GM18951 (cell line): ENCODE data around the gene TEX11.
"Not testable (repeated sequence)": the region's sequence is repeated elsewhere in the genome, so short reads cannot be mapped to it uniquely, and the experiment has no call there.

ENCODE experiments used
- POLR2A ChIP-seq: IDR thresholded peaks from 4 replicates; pipeline ENCODE4 v1.6.1; 2011; ENCODE audit warnings: mild to moderate bottlenecking; ENCODE audit not compliant: insufficient read length, insufficient read depth; ENCODE audit errors: extremely low read depth
- in situ Hi-C: fragments of 300-500 bp; cut with MboI; formaldehyde crosslinking; loops from one replicate; pipeline ENCODE4 v1.12.0; 2022; ENCODE audit warnings: low sequenced_read_pairs, mixed read lengths, inconsistent platforms; ENCODE audit not compliant: unreplicated experiment

TEX11 gene

GRCh38 chrX:70826715-70827114, 81.8 kb downstream of the TEX11 start:
- no peak for TF ChIP-seq POLR2A
- in situ Hi-C loops: no loop called here

GRCh38 chrX:70825366-70825765, 83.1 kb downstream of the TEX11 start:
- in situ Hi-C loops: no loop called here
- TF ChIP-seq POLR2A: no peak

- in situ Hi-C loops: no loop called here
- TF ChIP-seq POLR2A: no peak
Observed at GRCh38 chrX:70808942-70809940, 99.3 kb downstream of the TEX11 start.

- TF ChIP-seq POLR2A: no peak
- in situ Hi-C loops: no loop called here
Observed at GRCh38 chrX:70806081-70806480, 102.4 kb downstream of the TEX11 start.

GRCh38 chrX:70796742-70797141, 111.8 kb downstream of the TEX11 start:
- in situ Hi-C loops: not testable (repeated sequence)

- in situ Hi-C loops: loop anchor here (25.0 kb wide), 1 partner anchor 388 kb away; no protein-coding TSS in a partner anchor
- no peak for TF ChIP-seq POLR2A
Observed at GRCh38 chrX:70774223-70774622, 134.3 kb downstream of the TEX11 start.

GRCh38 chrX:70769659-70770227, 138.8 kb downstream of the TEX11 start:
- in situ Hi-C loops: loop anchor here (25.0 kb wide), 1 partner anchor 393 kb away; no protein-coding TSS in a partner anchor
- TF ChIP-seq POLR2A: no peak

GRCh38 chrX:70762285-70762684, 146.2 kb downstream of the TEX11 start:
- no peak for TF ChIP-seq POLR2A
- in situ Hi-C loops: loop anchor here (25.0 kb wide), 1 partner anchor 400 kb away; no protein-coding TSS in a partner anchor

GRCh38 chrX:70755850-70756249, 152.7 kb downstream of the TEX11 start:
- TF ChIP-seq POLR2A: no peak
- in situ Hi-C loops: loop anchor here (25.0 kb wide), 1 partner anchor 406 kb away; no protein-coding TSS in a partner anchor

- in situ Hi-C loops: loop anchor here (25.0 kb wide), 1 partner anchor 408 kb away; no protein-coding TSS in a partner anchor
Observed at GRCh38 chrX:70754169-70754848, 154.2 kb downstream of the TEX11 start.

GRCh38 chrX:70733774-70734173, 174.7 kb downstream of the TEX11 start:
- in situ Hi-C loops: not testable (repeated sequence)

More at GRCh38 chrX:70754169-70754848, 154.2 kb downstream of the TEX11 start:
- no peak for TF ChIP-seq POLR2A

- in situ Hi-C loops: not testable (repeated sequence)
Observed at GRCh38 chrX:70727961-70728360, 180.6 kb downstream of the TEX11 start.

GRCh38 chrX:70720721-70721120, 187.8 kb downstream of the TEX11 start:
- in situ Hi-C loops: no loop called here
- no peak for TF ChIP-seq POLR2A

GRCh38 chrX:70711336-70711735, 197.2 kb downstream of the TEX11 start:
- in situ Hi-C loops: not testable (repeated sequence)
